Ishikawa (cell line): Measurements from ENCODE around the gene CELA1.

Experiments used
- CEBPB ChIP-seq: IDR thresholded peaks from 2 replicates; pipeline ENCODE4 v1.6.1; 2012
- CREB1 ChIP-seq: IDR thresholded peaks from 2 replicates; pipeline ENCODE4 v1.6.1; 2012; ENCODE audit warnings: low read depth
- EGR1 ChIP-seq: IDR thresholded peaks from 2 replicates; pipeline ENCODE4 v1.6.1; 2012
- EP300 ChIP-seq: IDR thresholded peaks from 2 replicates; pipeline ENCODE4 v1.6.1; 2012; ENCODE audit warnings: borderline replicate concordance
- FOXM1 ChIP-seq: IDR thresholded peaks from 2 replicates; pipeline ENCODE4 v1.6.1; 2012; ENCODE audit warnings: low read depth, borderline replicate concordance
- NFIC ChIP-seq: IDR thresholded peaks from 2 replicates; pipeline ENCODE4 v1.6.1; 2012
- RAD21 ChIP-seq: IDR thresholded peaks from 2 replicates; pipeline ENCODE4 v1.6.1; 2012; ENCODE audit warnings: low read depth
- REST ChIP-seq: IDR thresholded peaks from 2 replicates; pipeline ENCODE4 v1.6.1; 2012; ENCODE audit warnings: low read depth, mild to moderate bottlenecking
- TAF1 ChIP-seq: IDR thresholded peaks from 2 replicates; pipeline ENCODE4 v1.6.1; 2012; ENCODE audit warnings: low read depth, mild to moderate bottlenecking
- TCF12 ChIP-seq: IDR thresholded peaks from 2 replicates; pipeline ENCODE4 v1.6.1; 2012; ENCODE audit warnings: low read depth
- TEAD4 ChIP-seq: IDR thresholded peaks from 2 replicates; pipeline ENCODE4 v1.6.1; 2012
- USF1 ChIP-seq: IDR thresholded peaks from 2 replicates; pipeline ENCODE4 v1.6.1; 2012
- YY1 ChIP-seq: IDR thresholded peaks from 2 replicates; pipeline ENCODE4 v1.6.1; 2012; ENCODE audit warnings: low read depth
- ZBTB7A ChIP-seq: IDR thresholded peaks from 2 replicates; pipeline ENCODE4 v1.6.1; 2012; ENCODE audit warnings: low read depth
- TF ChIP-seq, protein P1 (sequence below): IDR thresholded peaks from 2 replicates; pipeline ENCODE4 v1.6.1; 2012

Gene CELA1

DNA sequence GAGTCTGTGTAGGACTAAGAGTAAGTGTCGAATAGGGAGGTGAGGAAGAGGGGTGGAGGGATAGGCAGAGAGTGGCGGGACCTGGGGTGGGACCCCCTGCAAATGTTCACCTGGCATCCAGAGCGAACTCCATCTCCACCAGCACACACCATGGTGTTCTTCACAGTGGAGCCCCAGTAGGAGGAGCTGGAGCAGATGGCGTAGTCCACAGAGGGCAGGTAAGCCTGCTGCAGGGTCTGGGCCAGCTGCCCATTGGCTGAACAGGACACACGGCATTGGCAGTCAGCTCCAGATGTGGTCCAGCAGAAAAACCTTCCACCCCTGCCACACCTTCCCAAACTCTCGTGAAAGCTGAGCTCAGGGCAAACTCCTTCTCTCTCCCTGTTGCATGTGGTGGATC, 6.7 kb downstream of the CELA1 start:
- TF ChIP-seq EP300 (no peak), CREB1 (no peak), NFIC (no peak)
- TF ChIP-seq, protein P1, sequence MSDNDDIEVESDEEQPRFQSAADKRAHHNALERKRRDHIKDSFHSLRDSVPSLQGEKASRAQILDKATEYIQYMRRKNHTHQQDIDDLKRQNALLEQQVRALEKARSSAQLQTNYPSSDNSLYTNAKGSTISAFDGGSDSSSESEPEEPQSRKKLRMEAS = no peak

DNA sequence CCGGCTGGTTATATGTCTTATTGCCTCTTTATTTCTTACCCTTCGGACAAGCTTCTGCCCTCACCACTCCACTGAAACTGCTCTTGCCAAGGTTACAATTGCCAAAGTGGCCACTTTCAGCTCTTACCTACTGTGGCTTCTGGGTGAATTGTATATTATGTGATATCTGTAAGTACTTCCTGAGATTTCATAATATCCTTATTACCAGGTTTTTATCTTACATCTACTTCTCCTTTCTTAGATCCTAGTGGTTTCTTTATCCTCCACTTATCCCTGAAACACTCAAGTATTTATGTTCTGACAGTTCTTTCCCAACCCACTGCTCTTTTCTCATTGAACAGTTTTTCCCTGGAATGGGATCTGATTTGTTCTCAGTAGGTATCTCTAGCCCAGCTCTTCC, 10.5 kb downstream of the CELA1 start:
- TF ChIP-seq USF1 = no peak
- TF ChIP-seq, protein P1 = no peak
- no peak for TF ChIP-seq REST
- TF ChIP-seq ZBTB7A = no peak
- TF ChIP-seq YY1 = no peak
- no peak for TF ChIP-seq TCF12
- no peak for TF ChIP-seq EGR1
- TF ChIP-seq NFIC = no peak
- TF ChIP-seq EP300 = no peak
- TF ChIP-seq RAD21 = no peak

DNA sequence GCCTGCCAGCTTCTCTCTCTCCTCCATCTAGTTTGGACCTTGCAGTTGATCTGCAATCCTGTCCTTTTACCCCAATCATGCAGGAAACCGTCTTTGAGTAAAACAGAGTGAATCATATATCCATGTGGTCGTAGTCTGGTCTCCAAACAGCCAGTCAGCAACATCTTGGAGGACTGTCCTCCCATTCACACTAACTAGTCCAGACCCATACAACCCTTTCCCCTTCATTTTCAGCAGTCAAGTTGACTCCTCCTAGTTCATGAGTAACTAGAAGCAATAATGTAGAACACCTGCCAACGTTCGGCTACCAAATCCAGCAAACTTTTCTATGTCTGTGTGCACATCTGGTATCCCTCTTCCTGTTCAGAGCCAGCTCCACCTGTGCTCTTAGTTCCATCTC, 11.7 kb downstream of the CELA1 start:
- TF ChIP-seq YY1 (no peak), NFIC (no peak), ZBTB7A (no peak), EP300 (no peak), REST (no peak), RAD21 (no peak)

DNA sequence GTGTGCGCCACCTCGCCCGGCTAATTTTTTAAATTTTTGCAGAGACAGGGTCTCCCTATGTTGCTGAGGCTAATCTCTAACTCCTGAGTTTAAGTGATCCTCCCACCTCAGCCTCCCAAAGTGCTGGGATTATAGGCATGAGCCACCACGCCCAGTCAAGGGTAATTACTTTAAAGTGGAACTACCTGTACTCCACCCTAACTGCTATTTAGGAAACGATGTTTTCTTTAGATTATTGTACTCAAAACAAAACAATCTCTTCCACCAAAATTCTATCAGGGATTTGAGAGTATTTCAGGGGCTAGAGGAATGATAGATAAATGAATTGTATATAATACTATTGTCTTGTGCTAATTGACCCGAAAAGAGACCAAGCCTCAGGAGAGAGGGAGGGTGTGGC, 12.9 kb downstream of the CELA1 start:
- TF ChIP-seq TCF12 = no peak
- no peak for TF ChIP-seq CEBPB
- no peak for TF ChIP-seq NFIC
- no peak for TF ChIP-seq FOXM1
- TF ChIP-seq CREB1 = no peak
- TF ChIP-seq EGR1 = no peak
- TF ChIP-seq USF1 = no peak
- TF ChIP-seq TAF1 = no peak
- no peak for TF ChIP-seq TEAD4
- TF ChIP-seq EP300 = no peak

GRCh38 chr12:51330186-51330585, 16.3 kb downstream of the CELA1 start:
- TF ChIP-seq EP300 (no peak), USF1 (0 out of 2 replicates have a peak, but pooled peaks have one; percentile 26)

DNA sequence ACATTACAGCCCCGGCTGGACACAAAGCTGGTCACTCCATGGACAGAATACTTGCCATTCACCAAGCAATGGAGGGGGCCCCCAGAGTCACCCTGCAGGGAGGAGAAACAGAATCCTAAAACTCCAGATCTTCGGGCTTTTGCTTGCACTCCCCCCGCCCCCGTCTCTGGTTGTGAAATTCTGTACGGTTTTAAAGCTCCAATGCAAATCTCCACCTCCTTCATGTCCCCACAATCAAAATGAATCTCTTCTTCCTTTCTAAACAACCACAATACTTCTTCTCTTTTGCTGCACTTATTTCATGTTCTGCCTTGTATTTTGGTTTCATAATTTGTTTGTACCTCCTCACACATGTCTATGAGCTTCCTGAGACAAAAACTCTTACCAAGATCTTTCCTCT, 16.7 kb downstream of the CELA1 start:
- TF ChIP-seq TEAD4 = no peak
- TF ChIP-seq, protein P1 = no peak
- TF ChIP-seq NFIC = no peak
- TF ChIP-seq TCF12 = no peak
- TF ChIP-seq EP300 = no peak
- TF ChIP-seq USF1 = no peak
- no peak for TF ChIP-seq TAF1
- TF ChIP-seq RAD21 = no peak
